Gastroesophageal sphincter (tissue), 4 donors: Measurements from ENCODE around the gene DNASE1L2. TPM values are rescaled to one million over a fixed set of nuclear protein-coding genes. Genes with fewer than 3 reads are reported as not detected.
A peak's percentile ranks its signal among the peaks of the same experiment; 100 is the strongest.
"Not testable (repeated sequence)": the region's sequence is repeated elsewhere in the genome, so short reads cannot be mapped to it uniquely, and the experiment has no call there.

ENCODE experiments used
- ATAC-seq: fragments of 150-250 bp; one replicate; pipeline ENCODE4 v1.9.1; 2016; ENCODE audit warnings: mild to moderate bottlenecking, moderate library complexity
- H3K27ac ChIP-seq, 4 donors: fragments of 200-600 bp; sonication (generic) in 3 of 4; 1 replicate in 3 of 4; 2 replicates in 1 of 4; pipeline ENCODE4 v1.5.1; 2016 to 2019
- H3K27me3 ChIP-seq: fragments of 200-600 bp; sonication (generic); one replicate; pipeline ENCODE4 v1.5.1; 2019
- H3K36me3 ChIP-seq, 2 donors: fragments of 200-600 bp; sonication (generic); one replicate each; pipeline ENCODE4 v1.5.1; 2019; ENCODE audit warnings: control low read depth in 1 of 2
- H3K4me1 ChIP-seq, 3 donors: fragments of 200-600 bp; sonication (generic); 1 replicate in 2 of 3; 2 replicates in 1 of 3; pipeline ENCODE4 v1.5.1; 2016 to 2019; ENCODE audit warnings: control low read depth in 2 of 3
- H3K4me3 ChIP-seq, 2 donors: fragments of 200-600 bp; sonication (generic); one replicate each; pipeline ENCODE4 v1.5.1; 2019; ENCODE audit warnings: mild to moderate bottlenecking in 1 of 2, moderate library complexity in 1 of 2
- H3K9me3 ChIP-seq, 3 donors: fragments of 200-600 bp; sonication (generic); one replicate each; pipeline ENCODE4 v1.5.1; 2017 to 2019; ENCODE audit warnings: control low read depth in 2 of 3
- EP300 ChIP-seq: sonication (generic); formaldehyde crosslinking; IDR thresholded peaks from one replicate; pipeline ENCODE4 v1.6.1; 2017; ENCODE audit warnings: antibody characterized with exemption, mild to moderate bottlenecking
- POLR2A ChIP-seq, 2 donors: fragments of 450-650 bp; IDR thresholded peaks; one replicate each; pipeline ENCODE4 v1.6.1; 2017; ENCODE audit warnings: antibody characterized with exemption in 2 of 2, mild to moderate bottlenecking in 2 of 2, moderate library complexity in 1 of 2
- POLR2AphosphoS5 ChIP-seq: sonication (generic); formaldehyde crosslinking; IDR thresholded peaks from one replicate; pipeline ENCODE4 v1.6.1; 2017; ENCODE audit warnings: antibody characterized with exemption
- WGBS, 2 donors: methylation state at CpG; one replicate each; pipeline ENCODE4 v1.1.5; 2018; ENCODE audit warnings: low coverage in 1 of 2; 5-methylcytosine and 5-hydroxymethylcytosine counted together
- total RNA-seq, 4 donors: library from RNA; depleted of rRNA; stranded (reverse); fragments of >200 nt; gene quantifications; one replicate each; pipeline ENCODE4 v1.1.0, GENCODE V29; 2016
- TF ChIP-seq, protein P1 (sequence below), 4 experiments: fragments of 200-600 bp in 2 of 4; fragments of 450-650 bp in 2 of 4; sonication (generic) in 1 of 4; IDR thresholded peaks; one replicate each; pipeline ENCODE4 v1.5.1; 2017 to 2019; ENCODE audit warnings: antibody characterized with exemption in 4 of 4, mild to moderate bottlenecking in 2 of 4, moderate library complexity in 2 of 4

DNASE1L2 gene
- total RNA-seq, 4 donors from 2014 or later = 0.27 to 1.7 (median 1.1) TPM; not detected in 1

DNA sequence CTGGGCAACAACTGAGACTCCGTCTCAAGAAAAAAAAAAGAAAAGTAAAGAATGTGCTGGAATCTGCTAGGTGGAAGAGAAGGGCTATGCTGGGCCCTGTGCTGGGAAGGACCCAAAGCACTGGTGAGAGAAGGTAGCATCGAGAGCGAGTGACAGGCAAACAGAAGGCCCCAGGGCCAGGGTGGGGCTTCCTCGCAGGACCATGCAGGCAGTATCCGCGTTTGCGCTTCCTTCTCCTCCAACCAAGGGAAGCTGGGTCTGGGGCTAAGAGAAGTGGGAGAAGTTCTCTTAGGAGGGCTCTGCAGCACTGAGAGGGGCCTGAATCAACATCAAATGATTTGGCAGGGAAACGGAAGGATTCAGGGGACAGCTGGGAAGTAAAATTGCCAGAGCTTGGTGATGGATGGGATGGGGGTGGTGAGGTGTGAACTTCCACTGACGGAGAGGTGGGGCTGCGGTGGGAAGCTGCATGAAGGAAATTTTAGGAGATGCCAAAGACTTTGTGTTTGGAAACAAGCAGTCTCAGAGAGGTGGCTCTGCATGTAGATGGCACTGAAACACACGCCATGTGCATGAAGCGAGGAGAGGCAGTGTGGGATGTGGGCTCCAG, 20.4 kb downstream of the DNASE1L2 start:
- ATAC-seq = no peak
- Histone ChIP-seq H3K36me3 (peaks cover 0 to 93% of the 10 kb centered on the region in 2 donors), H3K27ac (no peak overlapping the region), H3K4me3 (no peak overlapping the region), H3K4me1 (peaks cover 0 to 8% (median 0%) of the 10 kb centered on the region in 3 donors), H3K27me3 (no peaks in the 10 kb centered on the region), H3K9me3 (no peaks in the 10 kb centered on the region)
- no peak for TF ChIP-seq POLR2A (IDR thresholded peaks at IDR 0.05)
- no peak for TF ChIP-seq EP300
- TF ChIP-seq POLR2AphosphoS5 = no peak
- TF ChIP-seq, protein P1, sequence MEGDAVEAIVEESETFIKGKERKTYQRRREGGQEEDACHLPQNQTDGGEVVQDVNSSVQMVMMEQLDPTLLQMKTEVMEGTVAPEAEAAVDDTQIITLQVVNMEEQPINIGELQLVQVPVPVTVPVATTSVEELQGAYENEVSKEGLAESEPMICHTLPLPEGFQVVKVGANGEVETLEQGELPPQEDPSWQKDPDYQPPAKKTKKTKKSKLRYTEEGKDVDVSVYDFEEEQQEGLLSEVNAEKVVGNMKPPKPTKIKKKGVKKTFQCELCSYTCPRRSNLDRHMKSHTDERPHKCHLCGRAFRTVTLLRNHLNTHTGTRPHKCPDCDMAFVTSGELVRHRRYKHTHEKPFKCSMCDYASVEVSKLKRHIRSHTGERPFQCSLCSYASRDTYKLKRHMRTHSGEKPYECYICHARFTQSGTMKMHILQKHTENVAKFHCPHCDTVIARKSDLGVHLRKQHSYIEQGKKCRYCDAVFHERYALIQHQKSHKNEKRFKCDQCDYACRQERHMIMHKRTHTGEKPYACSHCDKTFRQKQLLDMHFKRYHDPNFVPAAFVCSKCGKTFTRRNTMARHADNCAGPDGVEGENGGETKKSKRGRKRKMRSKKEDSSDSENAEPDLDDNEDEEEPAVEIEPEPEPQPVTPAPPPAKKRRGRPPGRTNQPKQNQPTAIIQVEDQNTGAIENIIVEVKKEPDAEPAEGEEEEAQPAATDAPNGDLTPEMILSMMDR (IDR thresholded peaks at IDR 0.05) = no peak
- 67 to 72% methylated on average over 8 to 10 of the region's 12 CpGs for WGBS, 2 donors

DNA sequence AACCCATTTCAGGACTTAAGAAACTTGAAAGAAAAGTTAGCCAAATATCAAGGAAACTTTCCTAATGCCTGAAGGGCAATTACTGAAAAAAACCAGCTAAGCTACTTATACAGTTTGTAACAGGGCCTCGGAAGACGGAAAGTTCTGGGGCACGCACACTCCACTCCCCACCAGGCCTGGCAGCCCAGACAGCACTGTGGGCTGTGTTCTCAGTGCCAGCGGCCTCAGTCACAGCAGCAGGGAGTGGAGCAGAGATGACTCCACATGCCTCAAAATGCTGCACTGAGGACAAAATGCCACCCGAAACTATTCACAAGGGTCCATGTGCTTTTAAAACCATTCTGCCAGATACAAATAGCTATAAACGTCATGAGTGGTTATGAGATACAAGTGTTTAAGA, 21.5 kb downstream of the DNASE1L2 start:
- H3K27ac ChIP-seq = no peak overlapping the region
- H3K27me3 ChIP-seq = no peaks in the 10 kb centered on the region
- ATAC-seq = no peak
- WGBS, 2 donors = 68 to 83% methylated on average over 4 of the region's 6 CpGs
- TF ChIP-seq, protein P1 (IDR thresholded peaks at IDR 0.05) = no peak
- TF ChIP-seq POLR2AphosphoS5 = no peak
- TF ChIP-seq EP300 = no peak
- no peak for TF ChIP-seq POLR2A (IDR thresholded peaks at IDR 0.05)
- no peaks in the 10 kb centered on the region for H3K4me1 ChIP-seq
- H3K9me3 ChIP-seq = no peaks in the 10 kb centered on the region
- peaks cover 0 to 100% of the 10 kb centered on the region in 2 donors for H3K36me3 ChIP-seq
- H3K4me3 ChIP-seq = no peak overlapping the region

DNA sequence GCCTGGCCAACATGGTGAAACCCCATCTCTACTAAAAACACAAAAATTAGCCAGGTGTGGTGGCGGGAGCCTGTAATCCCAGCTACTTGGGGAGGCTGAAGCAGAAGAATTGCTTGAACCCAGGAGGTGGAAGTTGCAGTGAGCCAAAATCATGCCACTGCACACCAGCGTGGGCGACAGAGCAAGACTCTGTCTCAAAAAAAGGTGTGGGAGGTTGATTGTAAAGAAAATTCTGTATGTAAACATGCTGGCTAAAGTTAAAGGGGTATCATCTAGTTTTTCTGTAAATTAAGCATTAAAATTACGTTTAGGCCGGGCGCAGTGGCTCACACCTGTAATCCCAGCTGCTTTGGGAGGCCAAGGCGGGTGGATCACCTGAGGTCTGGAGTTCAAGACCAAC, 22.3 kb downstream of the DNASE1L2 start:
- H3K4me3 ChIP-seq, ATAC-seq, H3K27me3 ChIP-seq, H3K27ac ChIP-seq, H3K4me1 ChIP-seq, H3K9me3 ChIP-seq: not testable (repeated sequence)
- H3K36me3 ChIP-seq = peaks cover 0 to 100% of the 10 kb centered on the region in 2 donors
- WGBS, 2 donors = 88% methylated on average over 5 of the region's 7 CpGs; no CpG with 5 or more reads in 1 of the 2 donors

DNA sequence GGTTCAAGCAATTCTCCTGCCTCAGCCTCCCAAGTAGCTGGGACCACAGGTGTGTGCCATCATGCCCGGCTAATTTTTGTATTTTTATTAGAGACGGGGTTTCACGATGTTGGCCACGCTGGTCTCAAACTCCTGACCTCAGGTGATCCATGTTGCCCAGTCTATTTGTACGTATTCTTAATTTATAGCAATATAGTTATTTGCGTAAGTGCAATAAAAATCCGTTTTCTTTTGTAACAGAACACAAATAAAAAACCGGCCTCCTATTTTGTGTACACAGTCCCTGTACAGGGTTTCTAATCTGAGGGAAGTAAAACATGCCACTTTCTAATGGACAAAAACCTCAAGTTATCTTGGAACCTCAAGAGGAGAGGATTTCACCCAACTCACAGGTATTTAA, 24.0 kb downstream of the DNASE1L2 start:
- Histone ChIP-seq H3K4me3 (no peak overlapping the region), H3K9me3 (no peaks in the 10 kb centered on the region), H3K36me3 (peaks cover 0 to 100% of the 10 kb centered on the region in 2 donors), H3K4me1 (peaks cover 0 to 16% (median 4%) of the 10 kb centered on the region in 3 donors), H3K27ac (no peak overlapping the region), H3K27me3 (no peaks in the 10 kb centered on the region)
- no peak for ATAC-seq
- WGBS, 2 donors = 95 to 97% methylated on average over 7 to 8 of the region's 8 CpGs
- no peak for TF ChIP-seq EP300
- no peak for TF ChIP-seq POLR2A (IDR thresholded peaks at IDR 0.05)
- no peak for TF ChIP-seq POLR2AphosphoS5
- TF ChIP-seq, protein P1 (IDR thresholded peaks at IDR 0.05) = no peak

DNA sequence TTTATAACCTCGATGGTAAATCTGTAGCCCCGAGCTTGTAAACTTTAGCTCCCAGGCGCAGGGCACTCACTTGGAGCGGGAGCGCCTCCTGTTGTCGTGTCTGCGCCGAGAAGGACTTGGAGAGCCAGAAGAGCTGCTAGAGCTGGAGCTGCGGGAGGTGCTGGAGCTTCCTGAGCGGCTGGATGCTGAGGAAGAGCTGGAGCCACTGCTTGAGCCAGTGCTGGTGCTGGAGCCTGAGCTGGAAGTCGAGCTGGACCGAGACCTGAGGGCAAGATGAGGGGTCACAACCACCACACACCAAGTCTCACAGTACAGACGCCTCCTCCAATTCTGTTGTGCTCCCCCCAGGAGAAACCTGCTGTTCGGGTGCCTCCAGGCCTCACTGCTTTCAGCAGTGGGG, 26.8 kb downstream of the DNASE1L2 start:
- not testable (repeated sequence) for ATAC-seq, H3K27ac ChIP-seq, H3K9me3 ChIP-seq, H3K27me3 ChIP-seq, H3K4me3 ChIP-seq
- 67% methylated on average over 1 to 5 of the region's 14 CpGs for WGBS, 2 donors
- Histone ChIP-seq H3K36me3 (peaks cover 0 to 74% of the 10 kb centered on the region in 2 donors), H3K4me1 (peaks cover 0 to 36% (median 12%) of the 10 kb centered on the region in 3 donors)

DNA sequence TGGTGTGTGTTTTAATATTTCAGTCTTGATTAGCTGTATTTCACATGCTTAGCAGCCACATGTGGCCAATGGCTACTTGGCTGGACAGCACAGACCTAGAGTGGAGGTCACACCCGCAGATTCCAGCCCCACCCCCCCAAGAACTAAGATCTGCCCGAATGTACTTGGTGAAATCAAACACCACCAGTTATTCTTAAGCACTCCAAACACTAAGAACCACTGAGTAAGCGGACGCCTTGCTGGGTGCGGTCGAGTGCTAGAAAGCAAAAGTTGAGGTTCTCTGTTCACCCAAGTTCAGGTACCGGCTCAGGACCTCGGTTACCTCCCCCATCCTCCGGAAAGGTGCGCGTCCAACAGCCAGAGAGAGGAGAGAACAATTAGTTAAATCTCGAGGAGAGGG, 30.6 kb downstream of the DNASE1L2 start:
- WGBS, 2 donors = 0 to 13% methylated on average over 1 to 6 of the region's 12 CpGs
- H3K27ac ChIP-seq = peak overlapping the region in 3 of 4 donors; percentile 94 to 96 (median 96)
- not testable (repeated sequence) for H3K9me3 ChIP-seq, ATAC-seq, H3K27me3 ChIP-seq
- peaks cover 0 to 35% of the 10 kb centered on the region in 2 donors for H3K36me3 ChIP-seq
- peaks cover 0 to 70% (median 21%) of the 10 kb centered on the region in 3 donors for H3K4me1 ChIP-seq
- H3K4me3 ChIP-seq = peak overlapping the region; percentile 71 to 83
